ENCODE measurements around the gene SH3PXD2A.
"Not testable (repeated sequence)": the region's sequence is repeated elsewhere in the genome, so short reads cannot be mapped to it uniquely, and the experiment has no call there.

SH3PXD2A gene

DNA sequence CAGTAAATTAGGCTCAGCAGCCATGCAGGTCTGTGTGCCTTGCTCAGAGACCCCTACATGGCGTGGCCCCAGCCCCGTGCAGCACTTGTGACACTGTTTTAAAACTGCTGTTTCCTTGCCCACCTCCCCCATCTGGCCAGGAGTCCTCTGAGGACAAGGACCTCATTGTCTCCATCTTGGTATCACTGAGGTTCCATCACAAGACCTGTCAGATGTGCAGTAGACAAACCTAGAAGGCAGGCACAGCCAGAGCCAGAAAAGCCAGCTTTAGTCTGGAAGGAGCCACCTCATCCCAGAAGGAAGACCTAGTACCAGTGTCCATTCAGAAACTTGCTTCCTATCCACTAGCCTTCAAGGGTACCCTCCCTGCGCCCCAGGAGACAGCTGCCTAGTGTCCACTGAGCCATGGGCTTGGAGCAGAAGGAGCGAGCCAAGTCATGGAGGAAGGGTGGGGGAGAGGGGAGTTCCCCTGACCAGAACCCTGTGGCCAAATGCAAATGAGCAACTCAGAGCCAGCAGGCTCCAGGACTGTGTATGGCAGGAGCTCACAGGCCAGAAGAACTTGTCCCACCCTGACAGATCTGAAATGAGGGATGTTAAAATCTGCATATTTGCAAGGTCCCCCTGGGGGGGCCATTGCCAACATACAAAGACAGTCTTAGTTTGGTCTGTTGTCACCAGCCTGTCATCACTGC, 176.1 kb downstream of the SH3PXD2A start:
- no peak for DNase-seq

DNA sequence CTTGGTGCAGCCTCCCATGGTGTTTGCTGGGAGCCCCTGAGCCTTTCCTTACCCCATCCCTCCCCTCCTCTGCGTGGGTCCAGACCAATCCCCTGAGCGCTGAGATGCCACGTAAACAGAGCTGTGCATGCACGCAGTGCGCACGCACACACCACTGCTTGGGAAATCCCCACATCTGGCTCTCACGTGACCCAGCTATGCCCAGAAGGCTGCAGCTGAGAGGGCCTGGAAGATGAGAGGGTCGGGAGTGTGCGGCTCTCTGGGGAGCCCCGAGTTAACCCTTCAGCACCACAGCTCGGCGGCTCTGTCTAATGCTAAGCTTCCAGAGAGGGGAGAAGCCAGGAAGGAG, 177.2 kb downstream of the SH3PXD2A start:
- peak; percentile 48 to 68 for DNase-seq

DNA sequence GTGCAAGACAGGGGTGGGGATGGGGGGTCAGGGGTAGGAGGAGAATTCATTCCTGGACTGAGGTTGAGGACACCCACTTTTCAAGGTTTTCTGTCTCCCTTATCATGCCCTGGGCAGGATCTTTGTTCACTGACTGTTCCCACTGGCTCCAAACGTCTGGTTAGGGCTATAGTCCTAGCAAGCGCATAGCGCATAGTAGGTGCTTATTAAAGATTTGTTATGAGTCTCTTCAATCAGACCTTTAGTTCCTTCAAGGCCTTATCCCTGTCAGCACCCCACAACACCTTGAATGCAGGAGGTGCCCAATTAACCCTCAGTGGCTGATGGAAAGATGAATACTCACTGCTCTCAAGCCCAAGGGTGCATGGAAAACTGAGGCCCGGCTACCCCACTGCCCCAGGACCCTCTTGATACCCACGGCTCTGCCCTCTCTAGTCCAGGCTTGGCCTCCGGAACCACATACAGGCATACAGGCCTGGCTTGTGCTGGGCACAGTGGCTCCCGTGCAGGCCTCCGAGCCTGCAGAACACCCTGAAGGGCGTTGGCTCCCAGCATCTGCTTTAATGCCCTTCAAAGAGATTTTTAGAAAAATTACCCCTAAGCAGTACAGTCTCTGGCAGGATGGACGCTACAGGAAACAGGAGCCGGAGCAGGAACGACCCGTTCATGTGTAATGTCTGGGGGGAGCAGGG, 177.7 kb downstream of the SH3PXD2A start:
- DNase-seq, result no peak

DNA sequence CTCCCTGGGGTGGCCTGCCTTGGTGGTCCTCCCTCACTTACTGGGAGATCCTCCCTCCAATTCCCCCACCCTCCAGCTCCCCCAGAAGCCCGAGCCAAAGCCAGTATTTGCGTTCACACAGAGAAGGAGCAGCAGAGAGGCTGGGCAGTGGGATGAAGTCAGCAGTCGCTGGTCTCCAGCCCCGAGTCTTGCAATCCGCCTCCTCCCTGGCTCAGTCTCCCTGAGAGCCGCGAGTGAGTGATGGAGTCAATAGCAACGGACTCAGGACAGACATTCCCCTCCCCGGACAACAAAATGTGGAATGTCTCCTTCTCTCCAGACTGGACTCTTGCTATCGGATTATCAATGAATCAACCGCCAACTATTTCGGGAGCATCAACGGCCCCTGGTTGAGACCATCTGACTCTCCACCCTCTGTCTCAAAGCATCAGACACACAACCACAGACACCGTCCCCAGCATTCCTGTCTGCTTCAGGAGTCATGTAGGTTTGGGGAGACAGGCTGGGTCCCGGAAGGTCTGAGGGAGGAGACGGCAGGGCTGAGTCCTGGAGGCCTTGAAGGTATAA, 178.4 kb downstream of the SH3PXD2A start:
- no peak for DNase-seq

GRCh38 chr10:103676058-103676785, 179.2 kb downstream of the SH3PXD2A start:
- no peak for DNase-seq

- no peak for DNase-seq
These were observed 181.8 kb downstream of the SH3PXD2A start for GRCh38 chr10:103673606-103674005.

GRCh38 chr10:103672345-103672744, 183.0 kb downstream of the SH3PXD2A start:
- no peak for DNase-seq

DNA sequence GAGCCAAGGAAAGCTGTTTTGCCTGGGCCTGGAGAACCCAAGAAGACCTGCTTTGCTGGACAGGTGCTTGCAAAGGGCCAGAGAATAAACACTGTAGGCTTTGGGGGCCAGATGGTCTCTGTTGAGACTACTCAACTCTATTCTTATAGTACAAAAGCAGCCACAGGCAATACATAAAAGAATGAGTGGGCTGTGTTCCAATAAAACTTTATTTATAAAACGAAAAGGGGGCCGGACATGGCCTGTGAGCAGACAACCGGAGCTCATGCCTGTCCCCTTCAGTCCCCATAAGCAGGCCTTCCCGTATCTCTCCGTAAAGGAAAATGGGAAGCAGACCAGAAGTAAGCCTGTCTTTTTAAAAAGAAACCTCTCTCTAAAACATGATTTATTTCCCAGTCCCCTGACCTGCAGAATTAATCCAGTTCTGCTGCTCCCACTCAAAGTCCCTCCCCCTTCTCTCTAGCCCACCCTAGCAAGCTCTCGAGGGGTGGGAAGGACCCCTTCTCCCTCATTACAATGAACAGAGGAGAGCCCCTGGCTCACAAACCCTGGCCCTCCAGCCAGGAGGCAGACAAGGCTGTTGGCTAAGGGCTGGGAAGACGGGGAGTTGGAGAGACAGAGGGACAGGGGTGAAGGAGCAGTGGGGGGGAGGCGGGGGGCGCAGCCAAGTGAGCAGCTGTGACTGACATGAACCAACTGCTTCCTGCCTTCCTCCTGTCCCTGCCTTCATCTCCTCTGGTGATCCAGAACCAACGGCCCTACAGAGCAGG, 184.1 kb downstream of the SH3PXD2A start:
- no peak for DNase-seq

GRCh38 chr10:103669944-103670343, 185.4 kb downstream of the SH3PXD2A start:
- DNase-seq, result no peak

GRCh38 chr10:103669243-103669929, 186.0 kb downstream of the SH3PXD2A start:
- DNase-seq, result no peak

DNA sequence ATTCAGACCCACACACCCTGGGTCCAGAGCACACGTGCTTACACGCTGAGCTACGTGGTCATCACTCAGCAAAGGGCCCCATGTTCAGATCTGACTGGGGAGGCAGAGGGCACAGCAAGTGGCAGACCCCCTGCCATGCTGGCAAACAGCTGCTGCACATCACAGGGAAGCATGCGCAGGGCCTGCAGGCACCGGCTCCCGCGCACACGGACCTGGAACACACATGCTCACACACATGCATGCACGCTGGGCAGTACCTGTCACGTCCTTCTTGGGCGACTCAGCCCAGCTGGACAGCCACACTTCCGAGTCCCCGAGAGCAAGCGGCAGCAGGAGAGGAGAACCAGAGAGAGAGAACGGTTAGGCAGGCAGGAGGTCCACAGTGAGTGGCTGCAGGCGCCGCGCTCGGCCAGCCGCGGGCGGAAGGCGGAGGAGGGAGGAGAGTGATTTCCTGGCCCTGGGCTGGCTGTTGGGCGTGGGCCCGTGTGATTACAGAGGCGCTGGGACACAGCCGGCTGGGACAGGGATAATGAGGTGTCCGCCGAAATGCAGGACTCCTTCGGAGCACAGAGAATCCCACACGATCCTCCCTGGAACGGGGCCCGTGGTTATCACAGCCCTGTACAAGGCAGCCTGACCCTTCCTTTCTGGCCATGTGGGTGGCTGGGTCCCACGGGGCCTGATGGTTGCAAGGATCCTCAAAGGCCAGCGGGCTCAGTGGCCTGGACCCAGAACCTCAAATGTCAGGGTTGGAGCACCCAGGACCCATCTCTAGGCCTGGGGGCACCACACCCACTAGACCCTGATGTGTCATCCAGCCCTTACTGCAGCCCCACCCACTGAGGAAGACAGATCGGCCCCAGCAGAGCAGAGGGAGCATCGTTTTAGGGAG, 186.8 kb downstream of the SH3PXD2A start:
- peak; percentile 73 to 82 for DNase-seq

GRCh38 chr10:103667356-103667755, 188.0 kb downstream of the SH3PXD2A start:
- DNase-seq, result peak in 1 of 2 donors; percentile 22

GRCh38 chr10:103666762-103667150, 188.6 kb downstream of the SH3PXD2A start:
- no peak for DNase-seq

- peak; percentile 46 to 57 for DNase-seq
These were observed 189.2 kb downstream of the SH3PXD2A start for GRCh38 chr10:103666087-103666761.

- DNase-seq, result no peak
These were observed 190.1 kb downstream of the SH3PXD2A start for GRCh38 chr10:103665162-103665889.

DNA sequence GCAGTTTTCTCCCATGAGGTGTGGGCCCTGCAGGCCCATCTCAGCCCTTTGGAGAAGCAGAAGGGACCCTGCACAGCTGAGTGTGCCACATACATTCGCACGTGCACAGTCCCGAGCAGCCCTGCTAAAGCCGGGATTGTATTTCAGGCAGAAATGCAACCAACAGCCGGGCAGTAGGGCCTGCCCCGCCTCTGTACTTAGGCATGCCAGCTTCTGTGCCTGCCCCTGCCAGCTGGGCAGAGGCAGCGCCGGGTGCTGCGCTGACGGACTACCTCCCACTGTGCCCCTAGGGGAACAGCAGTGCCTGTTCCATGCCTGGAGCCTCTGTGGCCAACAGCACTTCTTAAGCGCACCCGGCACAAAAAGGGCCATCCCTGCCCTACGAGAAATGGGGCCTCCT, 191.6 kb downstream of the SH3PXD2A start:
- DNase-seq, result no peak

DNA sequence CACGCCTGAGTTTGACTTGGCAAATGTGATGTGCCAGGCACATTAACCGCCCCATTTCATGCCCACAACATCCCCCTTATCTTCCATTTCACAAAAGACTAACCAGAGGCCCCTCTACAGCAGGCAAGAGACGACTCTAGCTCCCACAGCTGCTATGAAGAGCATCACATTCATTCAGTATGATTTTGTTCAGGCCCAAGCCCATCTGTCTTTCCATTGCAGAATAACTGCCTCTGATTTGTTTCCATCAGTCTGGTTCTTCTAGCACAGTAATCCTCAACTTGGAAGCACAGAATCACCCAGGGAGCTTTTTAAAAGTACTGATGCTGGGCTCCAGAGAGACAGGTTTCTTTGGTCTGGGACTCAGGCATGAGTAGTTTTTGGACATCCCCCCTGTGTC, 192.1 kb downstream of the SH3PXD2A start:
- DNase-seq, result no peak

GRCh38 chr10:103662704-103663103, 192.7 kb downstream of the SH3PXD2A start:
- not testable (repeated sequence) for DNase-seq

DNA sequence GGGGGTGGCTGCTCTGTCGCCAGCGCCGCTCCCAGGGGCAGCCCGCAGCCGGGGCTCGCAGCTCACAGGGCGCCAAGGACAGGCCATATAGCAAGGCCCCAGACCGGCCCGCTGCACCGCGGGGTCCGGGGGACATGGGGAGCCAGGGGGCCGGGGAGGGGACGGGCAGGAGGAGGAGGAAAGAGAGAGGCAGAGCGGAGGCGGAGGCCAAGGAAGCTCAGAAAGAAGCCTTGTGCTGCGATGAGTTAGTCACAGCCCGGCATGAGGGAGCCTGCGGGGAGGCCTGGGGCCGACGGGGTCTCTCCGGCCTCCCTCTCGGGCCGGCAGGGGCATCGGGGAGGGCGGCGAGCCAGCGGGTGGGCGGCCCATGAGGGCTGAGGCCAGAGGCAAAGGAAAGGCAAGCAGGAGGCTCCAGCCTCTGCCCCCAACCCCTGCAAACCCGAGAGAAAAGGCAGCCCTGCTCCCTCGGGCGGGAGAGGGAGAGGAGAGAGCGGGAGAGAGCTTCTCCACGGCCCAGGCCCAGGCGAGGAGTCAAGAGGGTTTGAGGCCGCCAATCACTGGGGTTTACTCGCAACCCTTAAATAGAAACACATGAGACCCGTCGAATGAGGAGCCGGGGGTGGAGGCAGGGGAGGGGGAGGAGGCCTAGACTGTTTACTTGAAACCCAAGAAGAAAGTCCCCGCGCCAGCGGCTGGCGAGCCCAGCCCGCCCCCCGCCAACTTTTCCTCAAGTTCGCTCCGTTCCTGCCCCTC, 194.0 kb downstream of the SH3PXD2A start:
- peak; percentile 31 for DNase-seq

All from inflammatory macrophage (primary cell).